Stimulated activated CD4-positive, alpha-beta T cell treated with anti-CD3 and anti-CD28 coated beads, Interleukin-2, amount 100 ng/mL, for 4 hours (primary cell): ENCODE measurements around the gene TDRKH.
A peak's percentile ranks its signal among the peaks of the same experiment; 100 is the strongest.

Experiments used
- DNase-seq: peaks from one replicate; pipeline ENCODE4 v3.0.0-alpha.2; 2020; ENCODE audit warnings: low read depth

TDRKH gene

DNA sequence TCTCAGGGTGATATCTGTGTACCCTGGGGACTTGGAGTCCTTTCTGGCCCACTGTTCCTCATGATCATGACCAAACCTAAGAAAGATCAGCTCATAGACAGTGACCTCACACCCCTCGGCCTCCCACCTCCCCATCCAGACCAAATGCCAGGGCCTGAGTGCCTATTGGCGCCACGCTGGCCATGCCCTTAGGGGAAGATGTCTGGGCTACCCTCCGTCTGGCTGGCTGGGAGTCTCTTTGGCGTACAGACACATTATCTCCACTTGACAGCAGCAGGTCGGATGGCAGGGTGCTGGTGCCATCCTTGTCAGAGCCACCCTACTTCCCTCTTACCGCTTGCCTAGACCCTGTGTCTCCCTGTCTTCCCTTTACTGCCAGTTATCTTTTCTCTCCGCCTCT is 32.9 kb upstream of the TDRKH start:
- DNase-seq, result no peak

DNA sequence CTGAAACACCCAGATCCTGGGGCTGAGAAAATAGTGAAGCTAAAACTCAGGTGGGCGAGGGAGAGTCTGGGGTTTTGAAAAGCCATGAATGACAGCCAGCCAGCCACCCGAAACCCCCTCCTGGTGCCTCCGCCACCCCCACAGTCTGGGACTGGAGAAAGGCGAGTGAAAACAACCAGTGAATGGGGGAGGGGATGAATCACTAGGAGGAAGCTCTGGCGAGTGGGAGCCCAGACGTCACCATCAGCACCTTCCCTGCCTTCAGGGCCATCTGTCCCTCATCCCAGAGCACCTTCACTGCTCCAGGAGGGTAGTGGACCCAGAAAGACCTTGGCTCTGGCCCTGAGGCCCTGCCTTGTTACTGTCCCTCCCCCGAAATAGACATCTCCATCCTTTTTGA is 32.1 kb upstream of the TDRKH start:
- DNase-seq, result peak; percentile 64

- DNase-seq, result no peak
Measured at GRCh38 chr1:151820940-151821339, 30.6 kb upstream of the TDRKH start.

DNA sequence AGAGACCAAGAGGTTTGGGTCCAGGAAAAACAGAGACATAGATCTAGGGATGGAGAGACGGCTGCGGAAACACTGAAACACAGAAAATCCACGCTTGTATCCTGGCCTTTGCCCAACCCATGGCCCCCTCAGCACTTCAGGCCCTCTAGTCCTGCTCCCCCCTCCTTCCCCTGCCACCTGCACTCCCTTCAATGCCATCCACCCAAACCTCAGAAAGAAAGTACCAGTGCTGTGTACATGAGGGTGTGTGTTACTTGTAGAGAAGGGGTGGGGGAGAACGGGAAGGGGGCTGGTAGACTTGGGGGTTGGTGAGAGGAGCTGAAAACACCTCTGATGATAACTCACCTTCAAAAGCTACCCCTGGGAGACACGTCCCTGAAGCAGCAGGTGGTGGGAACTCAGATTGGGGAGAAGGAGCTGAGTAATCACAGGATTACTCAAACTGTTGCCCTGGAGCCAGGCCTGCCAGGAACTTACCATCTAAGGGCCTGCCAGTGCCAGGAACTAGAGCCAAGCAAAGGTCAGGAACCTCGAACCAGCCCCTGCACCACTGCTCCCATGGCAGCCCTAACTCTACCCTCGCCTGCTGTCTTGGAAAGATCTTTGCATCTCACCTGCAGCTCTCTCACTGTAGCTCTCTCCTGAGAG is 29.8 kb upstream of the TDRKH start:
- no peak for DNase-seq

DNA sequence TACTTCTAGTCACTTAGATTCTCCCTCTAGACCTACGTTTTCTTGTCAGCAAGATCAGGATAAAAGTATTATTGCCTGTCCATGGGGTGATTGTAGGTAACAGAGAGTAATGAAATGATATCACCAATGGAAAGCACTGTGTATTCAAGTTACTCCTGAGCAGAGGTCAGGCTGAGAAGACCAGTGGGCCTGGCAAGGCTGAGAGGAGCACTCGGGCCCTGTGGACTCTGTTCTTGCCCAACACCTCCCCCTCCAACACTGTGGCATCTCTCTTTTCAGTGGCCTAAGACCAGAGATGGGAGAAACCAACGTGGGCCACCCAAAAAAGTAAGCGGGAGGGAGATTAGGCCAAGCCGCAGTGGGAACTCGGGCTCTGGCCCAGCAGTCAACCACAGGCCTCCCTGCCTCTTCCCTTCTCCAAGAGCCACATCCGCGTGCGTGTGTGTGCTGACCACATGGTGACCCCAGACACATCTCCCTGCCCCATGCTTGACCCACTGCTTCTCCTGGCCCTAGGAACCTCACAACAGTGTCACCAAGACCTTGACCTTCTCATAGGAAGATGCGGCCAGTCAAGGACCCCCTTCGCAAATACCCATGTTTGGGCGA is 29.0 kb upstream of the TDRKH start:
- no peak for DNase-seq

GRCh38 chr1:151817353-151817730 is 27.0 kb upstream of the TDRKH start:
- no peak for DNase-seq

DNA sequence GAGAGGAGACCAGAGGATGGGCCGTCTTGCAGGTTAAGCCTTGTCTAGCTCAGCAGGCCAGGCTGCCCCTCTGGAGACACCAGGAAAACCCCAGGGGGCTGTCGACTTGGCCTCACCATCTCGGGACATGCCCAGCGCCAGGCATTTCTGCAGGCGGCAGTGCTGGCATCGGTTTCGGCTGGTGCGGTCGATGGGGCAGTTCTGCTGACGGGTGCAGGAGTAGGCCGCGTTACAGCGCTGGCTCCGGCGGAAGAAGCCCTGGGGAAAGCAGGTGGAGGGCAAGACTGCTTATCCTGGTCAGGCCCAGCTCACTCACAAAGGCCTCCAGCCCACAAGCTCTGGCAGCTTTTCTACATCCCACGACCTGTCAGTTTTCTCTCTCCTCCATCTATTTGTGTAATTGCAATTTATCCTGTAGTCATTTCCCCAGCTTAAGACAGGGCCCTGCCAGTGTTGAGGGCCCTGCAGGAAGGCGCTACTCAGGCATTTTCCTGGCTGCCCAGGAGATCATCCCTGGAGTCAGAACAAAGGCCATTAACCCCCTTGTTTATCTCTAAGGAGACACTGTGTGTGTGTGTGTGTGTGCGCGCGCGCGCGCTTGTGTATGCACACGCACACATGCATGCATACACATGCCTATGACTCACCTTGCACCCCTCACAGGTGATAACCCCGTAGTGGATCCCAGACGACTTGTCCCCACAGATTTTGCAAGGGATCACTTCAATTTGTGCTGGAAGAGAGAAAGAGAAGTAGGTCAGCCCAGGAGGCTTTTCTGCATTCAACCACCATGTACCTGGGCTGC is 26.4 kb upstream of the TDRKH start:
- no peak for DNase-seq

DNA sequence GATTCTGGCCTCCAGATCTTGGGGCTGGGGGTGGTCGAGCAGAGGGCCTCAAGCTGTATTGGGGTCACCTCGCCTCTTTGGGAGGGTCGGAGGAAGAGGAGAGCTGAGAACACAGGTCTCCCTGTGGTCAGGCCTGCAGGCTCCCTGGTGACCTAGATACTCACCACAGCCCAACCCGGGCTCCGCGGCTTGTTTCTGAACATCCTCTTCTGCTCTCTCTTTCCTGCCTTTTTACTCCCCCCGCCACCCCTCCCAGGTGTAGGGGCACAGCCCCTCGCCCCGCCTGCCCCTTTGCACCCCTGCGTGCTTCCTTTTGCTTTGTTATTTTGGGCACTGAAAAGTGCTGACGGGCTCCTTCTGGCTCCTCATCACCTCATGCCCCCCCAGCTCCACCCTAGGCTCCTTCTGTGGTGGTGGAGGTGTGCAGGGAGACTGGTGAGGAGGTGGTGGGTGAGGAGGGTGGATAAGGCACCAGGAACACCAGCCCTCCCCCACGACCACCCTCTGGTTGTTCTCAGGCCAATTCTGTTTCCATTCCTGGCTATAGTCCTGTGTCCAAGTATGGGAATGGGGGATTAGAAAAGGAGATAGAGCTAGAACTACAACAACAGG is 25.5 kb upstream of the TDRKH start:
- no peak for DNase-seq

DNA sequence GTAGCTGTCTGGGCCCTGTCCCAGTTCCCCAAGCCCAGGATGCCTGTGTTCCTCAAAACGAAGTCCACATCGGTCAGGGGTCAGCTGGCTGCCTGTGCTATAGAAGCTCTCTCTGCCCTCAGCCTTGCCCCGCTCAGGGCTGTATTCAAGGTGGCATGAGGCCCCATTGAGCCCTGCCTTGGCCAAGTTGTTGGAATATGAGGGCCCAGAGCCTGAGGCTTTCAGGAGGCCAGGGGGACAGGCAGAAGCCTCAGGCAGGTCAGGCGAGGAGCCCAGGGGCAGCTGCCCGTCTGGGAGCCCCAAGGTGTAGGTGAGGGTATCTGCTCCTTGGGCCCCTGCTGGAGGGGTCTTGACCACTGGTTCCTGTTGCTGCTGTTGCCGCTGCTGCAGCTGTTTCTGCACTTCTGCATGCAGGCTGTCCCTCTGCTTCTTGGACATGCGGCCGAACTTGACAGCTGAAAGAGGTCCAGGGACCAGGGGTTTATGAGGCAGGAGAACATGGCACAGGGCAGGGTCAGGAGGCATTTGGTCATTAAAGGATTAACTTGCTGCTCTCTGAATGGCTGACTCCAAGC is 24.8 kb upstream of the TDRKH start:
- no peak for DNase-seq

DNA sequence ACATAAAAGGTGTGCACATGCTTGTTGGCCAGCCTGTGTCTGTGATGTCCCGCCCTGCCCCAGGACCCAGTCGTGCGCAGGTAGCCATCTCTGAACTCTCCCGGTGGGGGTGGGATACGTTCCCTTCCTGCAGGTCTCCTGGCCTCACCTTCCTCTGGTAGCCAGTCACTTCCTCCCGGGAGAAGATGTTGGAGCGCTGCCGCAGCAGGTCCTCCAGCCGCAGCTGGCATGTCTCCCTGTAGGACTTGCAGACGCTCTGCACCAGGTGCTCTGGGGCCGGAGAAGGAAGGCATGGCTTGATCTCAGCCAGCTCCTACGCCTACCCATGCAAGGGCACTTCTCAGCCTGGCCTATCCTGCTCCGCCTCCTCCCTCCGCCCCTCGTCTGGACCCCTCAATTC is 24.1 kb upstream of the TDRKH start:
- DNase-seq, result no peak

DNA sequence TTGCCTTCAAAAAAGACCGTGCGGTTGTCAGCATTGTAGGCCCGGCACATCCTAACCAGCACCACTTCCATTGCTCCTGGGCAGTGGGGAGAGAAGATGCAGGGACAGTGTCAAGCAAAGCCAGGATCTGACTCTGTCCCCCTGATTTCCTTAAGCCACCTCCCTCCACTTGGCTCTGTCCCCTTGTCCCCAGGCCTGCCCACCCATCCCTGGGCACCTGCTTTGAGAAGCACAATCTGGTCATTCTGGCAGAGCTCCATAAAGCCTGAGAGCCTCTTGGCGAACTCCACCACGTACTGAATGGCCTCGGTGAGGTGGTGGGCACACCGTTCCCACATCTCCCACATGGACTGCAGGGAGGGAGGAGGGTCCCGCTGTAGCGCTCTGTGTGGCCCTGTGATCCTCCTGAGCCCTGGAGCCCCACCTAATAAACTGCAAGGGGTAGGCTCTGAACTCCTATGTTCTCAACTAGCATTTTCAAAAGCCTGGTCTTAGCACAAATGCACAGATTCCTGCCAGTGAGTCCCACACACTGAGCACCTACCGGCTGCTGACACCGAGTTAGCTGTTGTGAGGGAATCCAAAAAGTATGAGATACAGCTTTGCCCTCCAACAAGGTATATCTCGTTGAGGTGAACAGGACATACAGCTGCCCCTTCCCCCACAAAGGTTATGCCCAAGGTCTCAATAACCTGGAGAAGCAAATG is 23.1 kb upstream of the TDRKH start:
- DNase-seq, result no peak

DNA sequence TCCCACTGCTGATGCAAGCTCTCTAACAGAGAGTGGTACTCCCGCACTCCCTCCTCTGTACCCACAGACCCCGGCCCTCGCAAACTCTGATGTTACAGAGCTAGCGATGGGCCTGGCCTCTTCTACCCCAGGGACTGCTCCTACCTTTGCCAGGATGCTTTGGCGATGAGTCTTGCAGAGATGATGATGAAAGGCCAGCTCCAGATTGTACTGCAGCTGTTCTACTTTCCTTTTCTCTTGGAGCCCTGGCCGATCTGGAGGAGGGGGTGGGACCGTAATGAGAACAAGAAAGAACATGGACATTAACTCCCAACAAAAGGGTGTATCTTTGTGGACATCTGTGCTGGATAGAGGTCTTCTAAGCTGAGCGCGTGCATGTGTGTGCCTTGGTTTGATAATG is 20.9 kb upstream of the TDRKH start:
- DNase-seq, result no peak

DNA sequence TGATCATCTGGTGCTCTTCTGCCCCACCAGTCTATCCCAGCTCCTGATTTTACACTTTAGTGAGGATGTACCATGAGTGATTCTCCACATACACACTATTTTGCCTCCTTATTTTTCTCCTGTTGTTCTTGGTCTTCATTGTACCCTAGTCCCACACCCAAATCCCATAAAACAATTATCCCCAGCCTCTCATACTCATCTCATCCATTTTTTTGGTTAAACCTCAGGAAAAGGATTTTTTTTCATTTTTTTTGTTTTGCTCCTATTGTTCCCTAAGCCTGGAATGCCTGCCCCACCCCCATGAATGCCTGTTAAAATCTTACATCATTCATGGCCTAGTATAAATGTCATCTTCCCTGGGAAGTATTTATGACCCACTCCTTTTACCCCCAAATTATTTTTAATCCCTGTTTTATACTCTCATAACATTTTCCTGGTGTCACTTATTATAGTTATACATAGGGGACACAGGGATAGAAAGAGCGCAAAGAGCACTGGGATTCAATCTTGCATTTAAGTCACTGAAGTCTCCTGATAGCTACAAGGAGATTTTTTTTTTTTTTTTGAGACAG is 19.8 kb upstream of the TDRKH start:
- DNase-seq, result no peak

DNA sequence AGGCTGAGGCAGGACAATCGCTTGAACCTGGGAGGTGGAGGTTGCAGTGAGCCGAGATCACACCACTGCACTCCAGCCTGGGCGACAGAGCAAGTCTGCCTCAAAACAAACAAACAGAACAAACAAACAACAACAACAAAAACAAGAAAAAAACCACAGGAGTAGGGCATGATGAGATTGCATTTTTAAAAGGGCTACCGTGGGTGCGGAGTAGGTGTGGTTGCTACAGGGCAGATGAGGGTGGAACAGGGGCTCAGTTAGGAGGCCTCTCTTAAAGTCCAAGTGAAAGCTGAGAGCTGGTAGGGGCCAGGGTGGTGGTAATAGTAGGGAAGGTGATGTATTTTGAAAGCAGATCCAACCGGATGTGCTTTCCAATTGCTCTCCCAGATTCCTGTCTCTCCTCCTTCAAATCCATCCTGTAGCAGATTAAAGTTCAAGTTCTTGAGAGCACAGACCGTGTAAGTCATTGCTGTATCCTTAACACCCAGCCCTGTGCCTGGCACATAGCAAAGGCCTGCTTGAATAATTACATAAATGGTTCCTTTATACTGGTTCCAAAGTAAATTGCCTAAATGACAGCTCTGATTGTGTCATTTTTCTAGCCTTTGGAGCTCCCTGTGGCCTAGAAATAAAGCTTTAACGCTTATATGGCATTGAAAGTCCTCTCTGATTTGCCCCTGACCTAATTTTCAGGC is 19.1 kb upstream of the TDRKH start:
- no peak for DNase-seq

- DNase-seq, result no peak
Measured at GRCh38 chr1:151807766-151808165, 17.5 kb upstream of the TDRKH start.

GRCh38 chr1:151807131-151807530 is 16.8 kb upstream of the TDRKH start:
- no peak for DNase-seq

- no peak for DNase-seq
Measured at GRCh38 chr1:151806170-151806569, 15.9 kb upstream of the TDRKH start.

GRCh38 chr1:151805066-151805820 is 14.9 kb upstream of the TDRKH start, which contains the start of gene LINGO4:
Gene LINGO4 (minus strand): TSS chr1:151805419. CDS start chr1:151802704, 2,715 bp downstream.
- no peak for DNase-seq

- DNase-seq, result no peak
Measured at GRCh38 chr1:151803915-151804314, 13.6 kb upstream of the TDRKH start.

DNA sequence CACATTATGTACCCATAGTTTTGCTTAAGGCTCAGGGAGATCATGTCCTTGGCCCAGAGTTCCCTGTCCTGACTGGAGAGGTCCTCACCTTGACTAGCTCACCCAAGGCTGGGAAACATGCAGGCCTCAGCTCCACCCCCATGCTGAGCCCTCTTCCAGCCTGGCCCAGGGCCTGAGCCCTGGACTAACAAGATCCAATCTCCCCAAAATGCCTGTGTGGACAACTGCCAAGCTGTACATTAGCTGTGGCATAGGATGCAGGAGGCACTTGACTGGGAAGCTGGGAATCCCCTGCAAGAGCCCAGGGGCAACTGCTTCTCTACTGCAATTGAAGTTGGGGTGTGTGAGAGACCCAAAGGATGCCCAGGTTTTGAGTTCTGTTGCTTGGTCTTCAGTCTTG is 12.9 kb upstream of the TDRKH start:
- no peak for DNase-seq
